ENCODE measurements around the gene ZNF436. TPM values are rescaled to one million over a fixed set of nuclear protein-coding genes. Genes with fewer than 3 reads are reported as not detected.
A peak's percentile ranks its signal among the peaks of the same experiment; 100 is the strongest.

ZNF436 gene
- total and polyA plus RNA-seq, 9 of the 15 experiments (the other 6 are each of a cell fraction or from before 2014, with no cell fraction given), result 2.1 to 11.3 (median 6.8) TPM

DNA sequence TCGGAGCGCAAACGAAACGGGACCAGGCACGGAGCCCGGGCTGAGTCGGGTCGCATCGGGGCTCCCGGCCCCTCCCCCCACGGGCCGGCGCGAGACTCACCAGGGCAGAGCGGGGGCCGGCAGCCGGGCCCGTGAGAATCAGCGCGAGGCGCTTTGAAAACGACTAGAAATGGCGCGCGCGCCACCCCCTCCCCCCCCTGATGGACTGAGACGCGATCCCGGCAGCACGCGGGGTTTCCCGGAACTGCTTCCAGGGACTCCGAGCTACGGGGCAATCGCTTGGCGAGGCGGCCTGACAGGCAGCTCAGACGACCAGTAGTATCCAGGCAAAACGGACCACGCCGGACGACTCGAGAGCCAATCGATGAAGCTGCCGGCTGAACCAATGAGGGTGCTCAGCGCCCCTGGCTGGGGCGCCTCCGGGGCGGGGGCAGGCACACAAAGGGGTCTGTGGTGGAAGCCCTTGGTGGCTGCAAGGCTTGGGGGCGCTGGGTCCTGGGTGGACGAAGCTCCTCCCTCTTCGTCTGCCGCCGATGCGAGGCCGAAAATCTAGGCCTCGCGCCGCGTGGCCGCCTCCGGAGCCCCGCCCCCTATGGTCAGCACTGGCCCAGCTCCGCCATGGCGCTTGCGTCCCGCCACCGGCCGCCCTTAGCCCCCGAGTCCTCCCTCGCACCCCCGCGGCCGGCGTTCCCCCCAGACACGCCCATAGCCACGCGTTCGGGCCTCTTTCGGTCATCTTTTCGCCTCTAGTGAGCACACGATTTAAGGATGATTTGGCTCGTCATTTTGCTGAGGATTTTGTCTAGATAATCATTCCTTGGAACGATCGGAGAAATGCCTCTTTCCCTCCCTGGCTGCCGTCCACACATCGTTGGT, 25.3 kb downstream of the ZNF436 start, which contains the start of gene HNRNPR (continued):
- peak; percentile 95 for TF ChIP-seq MAZ (CRISPR knock-in tag; conservative IDR thresholded peaks at IDR 0.05 in 1 of 2, IDR thresholded peaks at IDR 0.05 in 1 of 2)
- TF ChIP-seq ZNF830 (CRISPR knock-in tag; IDR thresholded peaks at IDR 0.05), result no peak
- no peak for TF ChIP-seq MIER1 (IDR thresholded peaks at IDR 0.05; ENCODE audit: low read depth)
- 0 out of 2 replicates have a peak, but pooled peaks have one; percentile 5 for TF ChIP-seq KDM2B (CRISPR knock-in tag; IDR thresholded peaks at IDR 0.05)
- peak; percentile 94 for TF ChIP-seq POLR2H (tag; IDR thresholded peaks at IDR 0.05; ENCODE audit: low read depth)
- no peak for TF ChIP-seq FOXJ3 (CRISPR knock-in tag; IDR thresholded peaks at IDR 0.05)
- TF ChIP-seq NCOA4 (IDR thresholded peaks at IDR 0.05; ENCODE audit: partially characterized antibody), result no peak
- TF ChIP-seq XRCC5 (IDR thresholded peaks at IDR 0.05; ENCODE audit: low read depth, low read length), result no peak; the same call in 1 of the 2 replicates
- no peak for TF ChIP-seq KHSRP (IDR thresholded peaks at IDR 0.05)
- TF ChIP-seq FOXJ2 (tag; IDR thresholded peaks at IDR 0.05), result 0 out of 2 replicates have a peak, but pooled peaks have one; percentile 28
- TF ChIP-seq, protein P1, sequence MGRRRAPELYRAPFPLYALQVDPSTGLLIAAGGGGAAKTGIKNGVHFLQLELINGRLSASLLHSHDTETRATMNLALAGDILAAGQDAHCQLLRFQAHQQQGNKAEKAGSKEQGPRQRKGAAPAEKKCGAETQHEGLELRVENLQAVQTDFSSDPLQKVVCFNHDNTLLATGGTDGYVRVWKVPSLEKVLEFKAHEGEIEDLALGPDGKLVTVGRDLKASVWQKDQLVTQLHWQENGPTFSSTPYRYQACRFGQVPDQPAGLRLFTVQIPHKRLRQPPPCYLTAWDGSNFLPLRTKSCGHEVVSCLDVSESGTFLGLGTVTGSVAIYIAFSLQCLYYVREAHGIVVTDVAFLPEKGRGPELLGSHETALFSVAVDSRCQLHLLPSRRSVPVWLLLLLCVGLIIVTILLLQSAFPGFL (CRISPR knock-in tag; IDR thresholded peaks at IDR 0.05), result 0 out of 2 replicates have a peak, but pooled peaks have one; percentile 46
- peak; percentile 58 for TF ChIP-seq ZNF175 (CRISPR knock-in tag; IDR thresholded peaks at IDR 0.05; ENCODE audit: low read depth)
- no peak for TF ChIP-seq COPS2 (conservative IDR thresholded peaks at IDR 0.05)
- 0 out of 2 replicates have a peak, but pooled peaks have one; percentile 42 for TF ChIP-seq MEF2D (tag; conservative IDR thresholded peaks at IDR 0.05; ENCODE audit: low read depth)
- TF ChIP-seq MCM7 (IDR thresholded peaks at IDR 0.05), result no peak
- TF ChIP-seq RBM34 (IDR thresholded peaks at IDR 0.05; ENCODE audit: borderline replicate concordance, insufficient read depth, low read length), result peak; percentile 43; the same call in 1 of the 2 replicates
- no peak for TF ChIP-seq PTBP1 (IDR thresholded peaks at IDR 0.05; ENCODE audit: low read depth, low read length)
- TF ChIP-seq, protein P2, sequence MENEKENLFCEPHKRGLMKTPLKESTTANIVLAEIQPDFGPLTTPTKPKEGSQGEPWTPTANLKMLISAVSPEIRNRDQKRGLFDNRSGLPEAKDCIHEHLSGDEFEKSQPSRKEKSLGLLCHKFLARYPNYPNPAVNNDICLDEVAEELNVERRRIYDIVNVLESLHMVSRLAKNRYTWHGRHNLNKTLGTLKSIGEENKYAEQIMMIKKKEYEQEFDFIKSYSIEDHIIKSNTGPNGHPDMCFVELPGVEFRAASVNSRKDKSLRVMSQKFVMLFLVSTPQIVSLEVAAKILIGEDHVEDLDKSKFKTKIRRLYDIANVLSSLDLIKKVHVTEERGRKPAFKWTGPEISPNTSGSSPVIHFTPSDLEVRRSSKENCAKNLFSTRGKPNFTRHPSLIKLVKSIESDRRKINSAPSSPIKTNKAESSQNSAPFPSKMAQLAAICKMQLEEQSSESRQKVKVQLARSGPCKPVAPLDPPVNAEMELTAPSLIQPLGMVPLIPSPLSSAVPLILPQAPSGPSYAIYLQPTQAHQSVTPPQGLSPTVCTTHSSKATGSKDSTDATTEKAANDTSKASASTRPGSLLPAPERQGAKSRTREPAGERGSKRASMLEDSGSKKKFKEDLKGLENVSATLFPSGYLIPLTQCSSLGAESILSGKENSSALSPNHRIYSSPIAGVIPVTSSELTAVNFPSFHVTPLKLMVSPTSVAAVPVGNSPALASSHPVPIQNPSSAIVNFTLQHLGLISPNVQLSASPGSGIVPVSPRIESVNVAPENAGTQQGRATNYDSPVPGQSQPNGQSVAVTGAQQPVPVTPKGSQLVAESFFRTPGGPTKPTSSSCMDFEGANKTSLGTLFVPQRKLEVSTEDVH (IDR thresholded peaks at IDR 0.05; ENCODE audit: low read depth, partially characterized antibody), result no peak
- TF ChIP-seq, protein P3, sequence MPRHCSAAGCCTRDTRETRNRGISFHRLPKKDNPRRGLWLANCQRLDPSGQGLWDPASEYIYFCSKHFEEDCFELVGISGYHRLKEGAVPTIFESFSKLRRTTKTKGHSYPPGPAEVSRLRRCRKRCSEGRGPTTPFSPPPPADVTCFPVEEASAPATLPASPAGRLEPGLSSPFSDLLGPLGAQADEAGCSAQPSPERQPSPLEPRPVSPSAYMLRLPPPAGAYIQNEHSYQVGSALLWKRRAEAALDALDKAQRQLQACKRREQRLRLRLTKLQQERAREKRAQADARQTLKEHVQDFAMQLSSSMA (CRISPR knock-in tag; IDR thresholded peaks at IDR 0.05), result no peak
- TF ChIP-seq, protein P4, sequence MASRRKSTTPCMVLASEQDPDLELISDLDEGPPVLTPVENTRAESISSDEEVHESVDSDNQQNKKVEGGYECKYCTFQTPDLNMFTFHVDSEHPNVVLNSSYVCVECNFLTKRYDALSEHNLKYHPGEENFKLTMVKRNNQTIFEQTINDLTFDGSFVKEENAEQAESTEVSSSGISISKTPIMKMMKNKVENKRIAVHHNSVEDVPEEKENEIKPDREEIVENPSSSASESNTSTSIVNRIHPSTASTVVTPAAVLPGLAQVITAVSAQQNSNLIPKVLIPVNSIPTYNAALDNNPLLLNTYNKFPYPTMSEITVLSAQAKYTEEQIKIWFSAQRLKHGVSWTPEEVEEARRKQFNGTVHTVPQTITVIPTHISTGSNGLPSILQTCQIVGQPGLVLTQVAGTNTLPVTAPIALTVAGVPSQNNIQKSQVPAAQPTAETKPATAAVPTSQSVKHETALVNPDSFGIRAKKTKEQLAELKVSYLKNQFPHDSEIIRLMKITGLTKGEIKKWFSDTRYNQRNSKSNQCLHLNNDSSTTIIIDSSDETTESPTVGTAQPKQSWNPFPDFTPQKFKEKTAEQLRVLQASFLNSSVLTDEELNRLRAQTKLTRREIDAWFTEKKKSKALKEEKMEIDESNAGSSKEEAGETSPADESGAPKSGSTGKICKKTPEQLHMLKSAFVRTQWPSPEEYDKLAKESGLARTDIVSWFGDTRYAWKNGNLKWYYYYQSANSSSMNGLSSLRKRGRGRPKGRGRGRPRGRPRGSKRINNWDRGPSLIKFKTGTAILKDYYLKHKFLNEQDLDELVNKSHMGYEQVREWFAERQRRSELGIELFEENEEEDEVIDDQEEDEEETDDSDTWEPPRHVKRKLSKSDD (conservative IDR thresholded peaks at IDR 0.05; ENCODE audit: low read length), result 0 out of 2 replicates have a peak, but pooled peaks have one; percentile 32
- TF ChIP-seq TAL1 (IDR thresholded peaks at IDR 0.05), result no peak
